Heart left ventricle (tissue), 16 donors: ENCODE data around the gene SLC16A5. TPM values are rescaled to one million over a fixed set of nuclear protein-coding genes. Genes with fewer than 3 reads are reported as not detected.

Source experiments
- ATAC-seq, 4 donors: fragments of 200-7000 bp; cut with Tn5 transposase; one replicate each; pipeline ENCODE4 v1.9.1; 2020 to 2022; ENCODE audit warnings: moderate library complexity in 4 of 4, mild to moderate bottlenecking in 3 of 4, moderate number of reproducible peaks in 1 of 4
- DNase-seq, 5 donors: peaks; one replicate each; pipeline ENCODE4 v3.0.0-alpha.2; 2020
- H3K27ac ChIP-seq, 12 donors: fragments of 200-600 bp; sonication (generic) in 4 of 12; one replicate each; pipeline versions ENCODE4 v1.5.0 to v1.8.0; 2016 to 2022; ENCODE audit warnings: mild to moderate bottlenecking in 2 of 12
- H3K27me3 ChIP-seq, 9 donors: fragments of 200-600 bp; sonication (generic) in 2 of 9; one replicate each; pipeline versions ENCODE4 v1.5.1 to v1.8.0; 2016 to 2022; ENCODE audit warnings: mild to moderate bottlenecking in 3 of 9
- H3K36me3 ChIP-seq, 9 donors: fragments of 200-600 bp; sonication (generic) in 2 of 9; one replicate each; pipeline versions ENCODE4 v1.5.0 to v1.8.0; 2018 to 2022; ENCODE audit warnings: mild to moderate bottlenecking in 2 of 9
- H3K4me1 ChIP-seq, 12 donors: fragments of 200-600 bp; sonication (generic) in 4 of 12; one replicate each; pipeline versions ENCODE4 v1.5.0 to v1.8.0; 2016 to 2022; ENCODE audit warnings: mild to moderate bottlenecking in 3 of 12
- H3K4me3 ChIP-seq, 12 donors: fragments of 200-600 bp; sonication (generic) in 4 of 12; one replicate each; pipeline versions ENCODE4 v1.5.0 to v1.8.0; 2017 to 2022; ENCODE audit warnings: mild to moderate bottlenecking in 9 of 12, moderate library complexity in 4 of 12
- H3K9me3 ChIP-seq, 12 donors: fragments of 200-600 bp; sonication (generic) in 4 of 12; one replicate each; pipeline versions ENCODE4 v1.5.0 to v1.8.0; 2016 to 2022; ENCODE audit warnings: mild to moderate bottlenecking in 1 of 12
- POLR2A ChIP-seq, 2 donors: fragments of 450-650 bp; IDR thresholded peaks; one replicate each; pipeline ENCODE4 v1.6.1; 2017; ENCODE audit warnings: antibody characterized with exemption in 2 of 2, mild to moderate bottlenecking in 2 of 2, moderate library complexity in 2 of 2
- WGBS, 4 donors: extraction: QIAGEN DNeasy Blood & Tissue Kit in 2 of 4; methylation state at CpG; one replicate each; pipeline versions ENCODE4 v1.1.5 to v1.1.7; 2013 to 2018; 5-methylcytosine and 5-hydroxymethylcytosine counted together
- intact Hi-C, 10 donors: fragments of 100-400 bp; cut with DNase I; formaldehyde crosslinking; loops; one replicate each; pipeline versions ENCODE4 v1.11.1 to v1.14.2; 2022
- polyA plus RNA-seq, 2 donors: library from polyadenylated mRNA; stranded (reverse); fragments of 200-250 nt; gene quantifications; one replicate each; pipeline ENCODE4 v1.2.3, GENCODE V29; 2013
- total RNA-seq, 9 donors: library from RNA; depleted of rRNA in 2 of 9; stranded (reverse); fragments of >200 nt in 2 of 9; fragmentation: NEBNext Ultra II Directional in 3 of 9; extraction: Animal tissue kit (Norgen Biotek cat#: 25700) in 3 of 9; gene quantifications; one replicate each; pipeline versions ENCODE4 v1.1.0 to v1.2.4, GENCODE V29; 2016 to 2023
- TF ChIP-seq, protein P1 (sequence below), 12 donors: fragments of 200-600 bp; sonication (generic) in 4 of 12; IDR thresholded peaks; one replicate each; pipeline versions ENCODE4 v1.5.0 to v1.8.0; 2018 to 2022; ENCODE audit warnings: antibody characterized with exemption in 12 of 12, mild to moderate bottlenecking in 5 of 12
- donor health status: ischemic (EF 13 %, LVEDD 7.1; RV severe dilation, severe dysfunction).
- donor health status: healthy with polysubstance abuse.
- donor health status: DM: no; HTN: yes; CAD: no.
- donor health status: DM: no; HTN: no; CAD: no.
- donor health status: ischemic (EF 25% LVEDD 6.9; RV normal size, moderate dysfunction).
- donor health status: ischemic (EF 25% LVEDD 5.7; RV mildly dilated, moderate dysfunction).
- donor health status: healthy.
- donor health status: DM: yes; HTN: yes; CAD: no.
- donor health status: ischemic (EF 35%, LVEDD 5.7; RV mildly dilated, moderate dysfunction).
- donor health status: nonischemic (EF 11% LVEDD 7.7; RV severe dilation, severe dysfunction).
- donor health status: DM: yes; HTN: yes; CAD: no.
- donor health status: PGD.
- donor health status: ischemic (EF 29% LVEDD 5.4; RV normal size, mild dysfunction).
- donor health status: nonischemic (EF 23%, LVEDD 6.1; RV moderate dilation, normal function).

SLC16A5 gene
- total and polyA plus RNA-seq, 11 donors = 4.3 to 23.3 (median 10.9) TPM

- WGBS, 4 donors = 95 to 97% (median 97%) methylated on average over 6 to 7 of the region's 7 CpGs
These were observed 10.1 kb downstream of the SLC16A5 start for GRCh38 chr17:75097865-75098264.

GRCh38 chr17:75098861-75099260, 11.1 kb downstream of the SLC16A5 start:
- Histone ChIP-seq H3K27me3 (no peaks in the 10 kb centered on the region), H3K4me1 (peaks cover 0 to 15% (median 7%) of the 10 kb centered on the region in 12 donors), H3K27ac (no peak overlapping the region), H3K9me3 (no peaks in the 10 kb centered on the region), H3K36me3 (peaks cover 0 to 31% (median 14%) of the 10 kb centered on the region in 9 donors), H3K4me3 (no peak overlapping the region)
- DNase-seq = no peak
- WGBS, 4 donors = 88 to 96% (median 94%) methylated on average over 7 of the region's 7 CpGs
- TF ChIP-seq, protein P1, sequence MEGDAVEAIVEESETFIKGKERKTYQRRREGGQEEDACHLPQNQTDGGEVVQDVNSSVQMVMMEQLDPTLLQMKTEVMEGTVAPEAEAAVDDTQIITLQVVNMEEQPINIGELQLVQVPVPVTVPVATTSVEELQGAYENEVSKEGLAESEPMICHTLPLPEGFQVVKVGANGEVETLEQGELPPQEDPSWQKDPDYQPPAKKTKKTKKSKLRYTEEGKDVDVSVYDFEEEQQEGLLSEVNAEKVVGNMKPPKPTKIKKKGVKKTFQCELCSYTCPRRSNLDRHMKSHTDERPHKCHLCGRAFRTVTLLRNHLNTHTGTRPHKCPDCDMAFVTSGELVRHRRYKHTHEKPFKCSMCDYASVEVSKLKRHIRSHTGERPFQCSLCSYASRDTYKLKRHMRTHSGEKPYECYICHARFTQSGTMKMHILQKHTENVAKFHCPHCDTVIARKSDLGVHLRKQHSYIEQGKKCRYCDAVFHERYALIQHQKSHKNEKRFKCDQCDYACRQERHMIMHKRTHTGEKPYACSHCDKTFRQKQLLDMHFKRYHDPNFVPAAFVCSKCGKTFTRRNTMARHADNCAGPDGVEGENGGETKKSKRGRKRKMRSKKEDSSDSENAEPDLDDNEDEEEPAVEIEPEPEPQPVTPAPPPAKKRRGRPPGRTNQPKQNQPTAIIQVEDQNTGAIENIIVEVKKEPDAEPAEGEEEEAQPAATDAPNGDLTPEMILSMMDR (IDR thresholded peaks at IDR 0.05) = no peak
- TF ChIP-seq POLR2A (IDR thresholded peaks at IDR 0.05) = no peak
- intact Hi-C loops = no loop called here
- ATAC-seq = no peak

More at GRCh38 chr17:75097865-75098264, 10.1 kb downstream of the SLC16A5 start:
- DNase-seq (no peak), ATAC-seq (no peak)
- no peak for TF ChIP-seq POLR2A (IDR thresholded peaks at IDR 0.05)
- TF ChIP-seq, protein P1 (IDR thresholded peaks at IDR 0.05) = no peak
- no peak overlapping the region for H3K27ac ChIP-seq
- intact Hi-C loops = no loop called here
- peaks cover 0 to 15% (median 7%) of the 10 kb centered on the region in 12 donors for H3K4me1 ChIP-seq
- H3K9me3 ChIP-seq = no peaks in the 10 kb centered on the region
- H3K36me3 ChIP-seq = peaks cover 0 to 31% (median 14%) of the 10 kb centered on the region in 9 donors
- H3K27me3 ChIP-seq = no peaks in the 10 kb centered on the region
- H3K4me3 ChIP-seq = no peak overlapping the region

GRCh38 chr17:75099881-75100595, 12.3 kb downstream of the SLC16A5 start:
- TF ChIP-seq POLR2A (IDR thresholded peaks at IDR 0.05) = no peak
- TF ChIP-seq, protein P1 (IDR thresholded peaks at IDR 0.05) = no peak
- no peak for DNase-seq
- H3K4me3 ChIP-seq = no peak overlapping the region
- intact Hi-C loops = loop anchor here in 1 of 10 donors (5.0 kb wide), 1 partner anchor 38 kb away; no protein-coding TSS in a partner anchor
- 97 to 99% (median 97%) methylated on average over 22 to 31 of the region's 31 CpGs for WGBS, 4 donors
- no peaks in the 10 kb centered on the region for H3K27me3 ChIP-seq
- ATAC-seq = no peak
- H3K27ac ChIP-seq = no peak overlapping the region
- peaks cover 0 to 15% (median 7%) of the 10 kb centered on the region in 12 donors for H3K4me1 ChIP-seq
- no peaks in the 10 kb centered on the region for H3K9me3 ChIP-seq
- H3K36me3 ChIP-seq = peaks cover 0 to 36% (median 14%) of the 10 kb centered on the region in 9 donors

DNA sequence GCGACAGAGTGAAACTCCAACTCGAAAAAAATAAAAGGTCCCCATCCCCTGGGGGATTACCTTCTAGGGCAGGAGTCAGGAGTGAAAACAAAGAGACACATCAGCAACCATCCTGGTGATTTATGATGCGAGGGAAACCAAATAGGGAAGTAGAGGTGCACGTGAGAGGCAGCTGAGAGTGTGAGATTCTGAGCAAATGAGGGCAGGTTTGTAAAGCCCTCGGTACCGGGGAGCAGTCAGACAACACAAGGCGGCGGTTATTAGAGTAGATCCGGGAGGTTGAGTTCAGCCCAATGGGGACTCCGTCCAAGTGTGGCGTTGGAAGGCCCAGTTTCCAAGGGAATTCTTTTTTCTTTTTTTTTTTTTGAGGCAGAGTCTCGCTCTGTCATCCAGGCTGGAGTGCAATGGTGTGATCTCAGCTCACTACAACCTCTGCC, 14.6 kb downstream of the SLC16A5 start:
- Histone ChIP-seq H3K4me1 (peaks cover 0 to 10% (median 2%) of the 10 kb centered on the region in 12 donors), H3K36me3 (peaks cover 0 to 37% (median 14%) of the 10 kb centered on the region in 9 donors), H3K4me3 (no peak overlapping the region), H3K27me3 (no peaks in the 10 kb centered on the region), H3K9me3 (no peaks in the 10 kb centered on the region), H3K27ac (no peak overlapping the region)
- 71 to 80% (median 75%) methylated on average over 12 of the region's 12 CpGs for WGBS, 4 donors
- DNase-seq (no peak), ATAC-seq (no peak)
- TF ChIP-seq, protein P1 (IDR thresholded peaks at IDR 0.05) = no peak
- no peak for TF ChIP-seq POLR2A (IDR thresholded peaks at IDR 0.05)
- intact Hi-C loops = loop anchor here in 1 of 10 donors (5.0 kb wide), 1 partner anchor 40 kb away; no protein-coding TSS in a partner anchor
